H1 (cell line): ENCODE measurements around the gene CCDC7. TPM values are rescaled to one million over a fixed set of nuclear protein-coding genes. Genes with fewer than 3 reads are reported as not detected.
"Not testable (repeated sequence)": the region's sequence is repeated elsewhere in the genome, so short reads cannot be mapped to it uniquely, and the experiment has no call there.

Source experiments
- CTCF ChIA-PET: fragments of 300-600 bp; sonication (Branson Sonifier 250); formaldehyde crosslinking; loops from one replicate; lab custom pipeline; 2021; ENCODE audit not compliant: partially characterized antibody; lab: Charles Lee
- POLR2A ChIA-PET: fragments of 300-600 bp; sonication (Branson Sonifier 250); formaldehyde crosslinking; loops from one replicate; lab custom pipeline; 2021; ENCODE audit warnings: inconsistent platforms; ENCODE audit not compliant: partially characterized antibody; lab: Charles Lee
- DNase-seq, 2 experiments: peaks; one replicate each; pipeline versions ENCODE4 v3.0.0 to v3.0.0-alpha.2; 2010 to 2022; ENCODE audit warnings: low spot score in 2 of 2, low read depth in 1 of 2, mixed read lengths in 1 of 2
- FAIRE-seq: peaks from 2 replicates; lab custom pipeline; 2011; peaks lifted over from hg19 to GRCh38; lab: Jason Lieb, UNC
- H2AFZ ChIP-seq: 2 replicates; pipeline ENCODE4 v1.8.1; 2012; ENCODE audit warnings: low read length, inconsistent platforms
- H2AK5ac ChIP-seq: 2 replicates; pipeline ENCODE4 v1.6.1; 2013; ENCODE audit warnings: low read depth, low read length
- H2BK120ac ChIP-seq: replicated peaks from 2 replicates; pipeline ENCODE3; 2013; ENCODE audit warnings: low read depth, low read length, inconsistent platforms
- H2BK12ac ChIP-seq: 2 replicates; pipeline ENCODE4 v1.6.1; 2013; ENCODE audit warnings: low read depth, low read length
- H2BK15ac ChIP-seq: 2 replicates; pipeline ENCODE4 v1.6.1; 2013; ENCODE audit warnings: low read length
- H2BK20ac ChIP-seq: 2 replicates; pipeline ENCODE4 v1.6.1; 2013; ENCODE audit warnings: low read length
- H2BK5ac ChIP-seq: 2 replicates; pipeline ENCODE4 v1.6.1; 2013; ENCODE audit warnings: low read depth, low read length
- H3K14ac ChIP-seq: 2 replicates; pipeline ENCODE4 v1.6.1; 2013; ENCODE audit warnings: inconsistent platforms; ENCODE audit not compliant: insufficient read length
- H3K18ac ChIP-seq: 2 replicates; pipeline ENCODE4 v1.6.1; 2013; ENCODE audit warnings: low read length; ENCODE audit errors: extremely low read depth
- H3K23ac ChIP-seq: 2 replicates; pipeline ENCODE4 v1.6.1; 2013; ENCODE audit warnings: inconsistent platforms; ENCODE audit not compliant: insufficient read length
- H3K23me2 ChIP-seq: 2 replicates; pipeline ENCODE4 v1.6.1; 2013; ENCODE audit warnings: low read depth, low read length
- H3K27ac ChIP-seq: 2 replicates; pipeline ENCODE4 v1.6.1; 2011; ENCODE audit warnings: low read depth, low read length, inconsistent platforms
- H3K27me3 ChIP-seq, 4 experiments: replicated peaks in 1 of 4; 1 replicate in 1 of 4; 2 replicates in 3 of 4; pipeline versions ENCODE4 v1.6.1 to v1.8.1; 2011 to 2013; ENCODE audit warnings: low read length in 3 of 4, mild to moderate bottlenecking in 3 of 4, inconsistent platforms in 2 of 4, mixed read lengths in 2 of 4, moderate library complexity in 1 of 4; ENCODE audit not compliant: control insufficient read depth in 3 of 4, insufficient read depth in 3 of 4; ENCODE audit errors: extremely low read depth in 1 of 4
- H3K36me3 ChIP-seq, 4 experiments: 2 replicates each; pipeline versions ENCODE4 v1.6.1 to v1.8.1; 2011 to 2013; ENCODE audit warnings: mild to moderate bottlenecking in 4 of 4, low read length in 3 of 4, moderate library complexity in 2 of 4, control low read depth in 1 of 4, inconsistent platforms in 1 of 4; ENCODE audit not compliant: insufficient read depth in 4 of 4, control insufficient read depth in 2 of 4
- H3K4ac ChIP-seq: replicated peaks from 2 replicates; pipeline ENCODE3; 2013; ENCODE audit warnings: low read length, low read depth, mixed read lengths, inconsistent platforms; ENCODE audit not compliant: insufficient read length
- H3K4me1 ChIP-seq, 4 experiments: replicated peaks in 1 of 4; 1 replicate in 1 of 4; 2 replicates in 3 of 4; pipeline versions ENCODE4 v1.6.1 to v1.8.1; 2011 to 2013; ENCODE audit warnings: low read length in 3 of 4, inconsistent platforms in 2 of 4, mixed read lengths in 1 of 4; ENCODE audit not compliant: insufficient read depth in 4 of 4, control insufficient read depth in 3 of 4
- H3K4me2 ChIP-seq, 2 experiments: 2 replicates each; pipeline versions ENCODE4 v1.6.1 to v1.8.1; 2011 to 2013; ENCODE audit warnings: low read depth in 2 of 2, low read length in 2 of 2, control low read depth in 1 of 2, inconsistent platforms in 1 of 2, mild to moderate bottlenecking in 1 of 2; ENCODE audit not compliant: insufficient read depth in 1 of 2
- H3K4me3 ChIP-seq, 4 experiments: fragments of 200-600, 300-600 bp in 1 of 4; sonication (generic), shearing (Covaris generic), sonication (Bioruptor Twin) in 1 of 4; 2 replicates each; pipeline versions ENCODE4 v1.5.1 to v1.8.1; 2011 to 2016; ENCODE audit warnings: low read length in 4 of 4, low read depth in 3 of 4, control low read depth in 2 of 4, inconsistent platforms in 2 of 4, mild to moderate bottlenecking in 2 of 4, mixed read lengths in 1 of 4, moderate library complexity in 1 of 4; ENCODE audit not compliant: insufficient read depth in 2 of 4; ENCODE audit errors: extremely low read depth in 1 of 4
- H3K56ac ChIP-seq: replicated peaks from 2 replicates; pipeline ENCODE3; 2013; ENCODE audit warnings: low read depth, mild to moderate bottlenecking, mixed read lengths, low read length, inconsistent platforms; ENCODE audit not compliant: insufficient read length
- H3K79me1 ChIP-seq: 2 replicates; pipeline ENCODE4 v1.6.1; 2013; ENCODE audit warnings: low read depth, low read length, control low read depth
- H3K79me2 ChIP-seq, 2 experiments: 2 replicates each; pipeline versions ENCODE4 v1.6.1 to v1.8.1; 2012 to 2013; ENCODE audit warnings: low read length in 2 of 2, mild to moderate bottlenecking in 2 of 2, inconsistent platforms in 1 of 2; ENCODE audit not compliant: insufficient read depth in 2 of 2, control insufficient read depth in 1 of 2
- H3K9ac ChIP-seq, 4 experiments: replicated peaks in 1 of 4; 1 replicate in 1 of 4; 2 replicates in 3 of 4; pipeline versions ENCODE4 v1.6.1 to v1.8.1; 2011 to 2013; ENCODE audit warnings: low read depth in 3 of 4, low read length in 3 of 4, control low read depth in 2 of 4, mild to moderate bottlenecking in 2 of 4, moderate library complexity in 2 of 4, inconsistent platforms in 1 of 4; ENCODE audit errors: extremely low read depth in 1 of 4
- H3K9me3 ChIP-seq, 2 experiments: 2 replicates each; pipeline versions ENCODE4 v1.6.1 to v1.8.1; 2012 to 2013; ENCODE audit warnings: mild to moderate bottlenecking in 2 of 2, moderate library complexity in 2 of 2, control low read depth in 1 of 2, inconsistent platforms in 1 of 2, low read depth in 1 of 2, low read length in 1 of 2, mixed read lengths in 1 of 2; ENCODE audit not compliant: insufficient read depth in 2 of 2
- H4K20me1 ChIP-seq, 2 experiments: replicated peaks in 1 of 2; 2 replicates each; pipeline versions ENCODE3 to v1.8.1; 2011 to 2013; ENCODE audit warnings: inconsistent platforms in 2 of 2, low read length in 2 of 2, mild to moderate bottlenecking in 1 of 2; ENCODE audit not compliant: insufficient read depth in 2 of 2, control insufficient read depth in 1 of 2
- H4K5ac ChIP-seq: 2 replicates; pipeline ENCODE4 v1.6.1; 2013; ENCODE audit warnings: low read length, low read depth, mixed read lengths, inconsistent platforms; ENCODE audit not compliant: insufficient read length
- H4K8ac ChIP-seq: 2 replicates; pipeline ENCODE4 v1.8.0; 2013; ENCODE audit warnings: mild to moderate bottlenecking, moderate library complexity, low read length, inconsistent platforms; ENCODE audit not compliant: insufficient read depth; ENCODE audit errors: extremely low read depth
- H4K91ac ChIP-seq: replicated peaks from 2 replicates; pipeline ENCODE3; 2013; ENCODE audit warnings: low read length, mixed read lengths, inconsistent platforms; ENCODE audit not compliant: insufficient read length
- EGR1 ChIP-seq: IDR thresholded peaks from 2 replicates; pipeline ENCODE4 v1.6.1; 2011; ENCODE audit warnings: low read depth, low read length, borderline replicate concordance
- WGBS, 2 experiments: shearing (Covaris generic) in 1 of 2; methylation state at CpG; one replicate each; pipeline versions ENCODE4 v1.1.6 to v1.1.7; 2013 to 2015; ENCODE audit warnings: low lambda C conversion rate in 2 of 2, mixed read lengths in 2 of 2, inconsistent platforms in 1 of 2, low coverage in 1 of 2, missing lambda C conversion rate in 1 of 2; ENCODE audit not compliant: insufficient replicate concordance in 2 of 2, insufficient coverage in 1 of 2, insufficient read length in 1 of 2; ENCODE audit errors: extremely low coverage in 1 of 2, missing lambda C conversion rate in 1 of 2; 5-methylcytosine and 5-hydroxymethylcytosine counted together
- polyA plus RNA-seq, 7 experiments: library from polyadenylated mRNA; depleted of rRNA in 3 of 7; stranded (reverse) in 5 of 7; unstranded in 2 of 7; fragments of >200 nt in 5 of 7; fragments of 200-250 nt in 2 of 7; gene quantifications; 1 replicate in 5 of 7; 2 replicates in 1 of 7; 4 replicates in 1 of 7; pipeline versions ENCODE4 v1.2.1 to v1.2.3, GENCODE V29; 2011 to 2013; ENCODE audit warnings: missing spikeins in 2 of 7, mixed read lengths in 2 of 7
- total RNA-seq: library from RNA; stranded (reverse); fragmentation: NEBNext Ultra II Directional; extraction: Animal tissue kit (Norgen Biotek cat#: 25700); gene quantifications from 2 replicates; pipeline ENCODE4 v1.2.1, GENCODE V29; 2021

CCDC7 gene
- total and polyA plus RNA-seq, 2 of the 8 experiments (the other 6 are each of a cell fraction or from before 2014, with no cell fraction given): 0.18 to 0.74 TPM

DNA sequence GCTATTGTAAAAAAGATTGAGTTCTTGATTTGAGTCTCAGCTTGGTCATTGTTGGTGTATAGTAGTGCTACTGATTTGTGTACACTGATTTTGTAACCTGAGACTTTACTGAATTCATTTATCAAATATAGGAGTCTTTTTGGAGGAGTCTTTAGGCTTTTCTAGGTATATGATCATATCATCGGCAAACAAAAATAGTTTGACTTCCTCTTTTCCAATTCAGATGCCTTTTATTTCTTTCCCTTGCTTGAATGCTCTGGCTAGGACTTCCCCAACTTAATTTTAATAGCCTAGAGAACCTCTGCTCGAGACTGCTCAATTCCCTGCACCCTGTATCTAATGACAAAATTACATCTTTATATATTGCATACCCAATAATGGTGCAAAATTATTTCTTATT is 154.4 kb downstream of the CCDC7 start (continued):
- no peak for TF ChIP-seq EGR1

DNA sequence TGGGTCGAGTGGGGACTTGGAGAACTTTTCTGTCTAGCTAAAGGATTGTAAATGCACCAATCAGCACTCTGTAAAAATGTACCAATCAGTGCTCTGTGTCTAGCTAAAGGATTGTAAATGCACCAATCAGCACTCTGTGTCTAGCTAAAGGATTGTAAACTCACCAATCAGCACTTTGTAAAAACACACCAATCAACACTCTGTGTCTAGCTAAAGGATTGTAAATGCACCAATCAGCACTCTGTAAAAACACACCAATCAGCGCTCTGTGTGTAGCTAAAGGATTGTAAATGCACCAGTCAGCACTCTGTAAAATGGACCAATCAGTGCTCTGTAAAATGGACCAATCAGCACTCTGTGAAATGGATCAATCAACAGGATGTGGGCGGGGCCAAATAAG is 155.6 kb downstream of the CCDC7 start:
- H3K18ac ChIP-seq, H4K91ac ChIP-seq, H3K56ac ChIP-seq, H4K5ac ChIP-seq, H4K8ac ChIP-seq, H3K79me1 ChIP-seq, H3K23ac ChIP-seq, H3K9ac ChIP-seq, H3K4ac ChIP-seq, H3K79me2 ChIP-seq, POLR2A ChIA-PET, H3K36me3 ChIP-seq, H3K4me2 ChIP-seq, H4K20me1 ChIP-seq, H3K27ac ChIP-seq, H2BK20ac ChIP-seq, CTCF ChIA-PET, H3K14ac ChIP-seq, H3K27me3 ChIP-seq, H3K4me1 ChIP-seq, H2BK15ac ChIP-seq, H2BK120ac ChIP-seq, H2BK12ac ChIP-seq, H3K4me3 ChIP-seq, H2AK5ac ChIP-seq, H2AFZ ChIP-seq, FAIRE-seq, H2BK5ac ChIP-seq, DNase-seq, H3K23me2 ChIP-seq: not testable (repeated sequence)
- H3K9me3 ChIP-seq: peaks cover 19 to 20% of the 10 kb centered on the region in 2 experiments; a peak in 3 of 4 replicates
- 77% methylated on average over 3 of the region's 3 CpGs; no CpG with 5 or more reads in 1 of the 2 experiments for WGBS, 2 experiments
